GM06990 (cell line): Measurements from ENCODE around the gene PPP1R12B.
"Not testable (repeated sequence)": the region's sequence is repeated elsewhere in the genome, so short reads cannot be mapped to it uniquely, and the experiment has no call there.

Source experiments
- DNase-seq: peaks from one replicate; pipeline ENCODE4 v3.0.0-alpha.2; 2011; ENCODE audit not compliant: insufficient read length; ENCODE audit errors: extremely low read depth
- H3K27me3 ChIP-seq: replicated peaks from 2 replicates; pipeline ENCODE4 v1.6.0; 2011; ENCODE audit warnings: low read length; ENCODE audit not compliant: control insufficient read depth, insufficient read depth
- H3K36me3 ChIP-seq: 2 replicates; pipeline ENCODE4 v1.5.1; 2011; ENCODE audit warnings: low read length; ENCODE audit not compliant: control insufficient read depth, insufficient read depth
- H3K4me3 ChIP-seq: replicated peaks from 2 replicates; pipeline ENCODE4 v1.5.1; 2011; ENCODE audit warnings: low read depth, mild to moderate bottlenecking, control low read depth, low read length
- TF ChIP-seq, protein P1 (sequence below): IDR thresholded peaks from 2 replicates; pipeline ENCODE4 v1.5.1; 2011; ENCODE audit warnings: low read length, control low read depth, mild to moderate bottlenecking, inconsistent platforms; ENCODE audit not compliant: insufficient read depth, poor library complexity, severe bottlenecking

PPP1R12B gene

DNA sequence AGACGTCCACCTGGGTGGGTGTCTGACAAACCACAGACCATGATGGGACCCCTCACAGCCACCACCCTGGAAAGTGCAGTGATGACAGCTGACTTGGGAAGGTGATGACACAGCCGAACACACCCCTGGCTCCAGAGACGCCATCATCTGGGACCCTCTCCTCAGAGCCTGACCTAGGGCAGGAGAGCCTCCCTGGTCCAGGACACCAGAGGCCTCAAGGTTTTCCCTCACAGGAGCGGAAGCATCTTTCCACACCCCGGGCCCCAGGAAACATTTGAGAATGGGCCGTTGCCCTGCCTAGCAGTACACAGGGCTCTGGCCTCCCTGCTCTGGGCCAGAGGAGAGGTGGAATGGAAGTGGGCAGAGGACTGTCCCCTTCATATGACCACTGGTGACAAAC is 282.0 kb downstream of the PPP1R12B start:
- no peak for DNase-seq
- no peak overlapping the region for H3K4me3 ChIP-seq
- H3K36me3 ChIP-seq = no peaks in the 10 kb centered on the region
- TF ChIP-seq, protein P1, sequence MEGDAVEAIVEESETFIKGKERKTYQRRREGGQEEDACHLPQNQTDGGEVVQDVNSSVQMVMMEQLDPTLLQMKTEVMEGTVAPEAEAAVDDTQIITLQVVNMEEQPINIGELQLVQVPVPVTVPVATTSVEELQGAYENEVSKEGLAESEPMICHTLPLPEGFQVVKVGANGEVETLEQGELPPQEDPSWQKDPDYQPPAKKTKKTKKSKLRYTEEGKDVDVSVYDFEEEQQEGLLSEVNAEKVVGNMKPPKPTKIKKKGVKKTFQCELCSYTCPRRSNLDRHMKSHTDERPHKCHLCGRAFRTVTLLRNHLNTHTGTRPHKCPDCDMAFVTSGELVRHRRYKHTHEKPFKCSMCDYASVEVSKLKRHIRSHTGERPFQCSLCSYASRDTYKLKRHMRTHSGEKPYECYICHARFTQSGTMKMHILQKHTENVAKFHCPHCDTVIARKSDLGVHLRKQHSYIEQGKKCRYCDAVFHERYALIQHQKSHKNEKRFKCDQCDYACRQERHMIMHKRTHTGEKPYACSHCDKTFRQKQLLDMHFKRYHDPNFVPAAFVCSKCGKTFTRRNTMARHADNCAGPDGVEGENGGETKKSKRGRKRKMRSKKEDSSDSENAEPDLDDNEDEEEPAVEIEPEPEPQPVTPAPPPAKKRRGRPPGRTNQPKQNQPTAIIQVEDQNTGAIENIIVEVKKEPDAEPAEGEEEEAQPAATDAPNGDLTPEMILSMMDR = no peak
- H3K27me3 ChIP-seq = peaks cover 2% of the 10 kb centered on the region; the same call in 1 of the 2 replicates

DNA sequence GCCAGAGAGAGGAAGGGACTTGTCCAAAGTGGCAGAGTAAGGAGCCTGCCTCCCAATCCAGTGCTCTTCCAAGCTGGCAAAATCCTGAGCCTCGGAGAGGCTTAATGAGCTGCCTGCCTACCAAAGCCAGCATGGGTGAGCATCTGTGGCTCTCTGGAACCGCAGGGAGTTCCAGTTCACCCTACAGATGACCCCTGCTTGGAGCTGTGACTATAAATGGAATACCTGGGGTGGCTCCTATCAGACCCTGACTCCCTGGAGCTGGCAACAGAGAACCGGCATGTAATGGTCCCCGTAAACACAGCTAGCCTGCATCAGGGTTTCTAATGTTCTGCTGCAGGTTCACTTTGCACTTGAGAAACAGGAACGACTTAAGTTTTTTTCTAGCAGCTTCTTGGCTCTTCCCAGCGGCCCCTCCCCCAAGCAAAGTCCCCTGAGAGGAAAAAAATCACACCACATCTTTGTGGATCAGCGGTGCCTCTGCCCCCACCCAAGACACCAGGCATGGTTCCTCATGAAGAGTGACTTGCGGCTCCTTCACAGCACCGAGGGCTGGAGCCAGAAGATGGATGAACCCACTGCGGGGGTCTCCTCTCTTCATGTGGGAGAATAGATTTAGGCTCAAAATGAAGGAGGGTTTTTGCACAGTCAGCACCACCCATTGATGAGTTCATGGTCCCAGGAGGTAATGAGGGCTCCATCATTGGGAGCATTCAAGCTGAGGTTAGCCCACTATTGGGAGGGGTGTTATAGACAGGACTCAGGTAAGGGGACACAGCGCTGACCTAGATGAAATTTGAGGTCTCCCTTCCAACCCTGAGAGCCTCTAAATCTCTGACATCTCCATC is 282.8 kb downstream of the PPP1R12B start:
- no peak for DNase-seq
- no peak overlapping the region for H3K4me3 ChIP-seq
- no peaks in the 10 kb centered on the region for H3K36me3 ChIP-seq
- TF ChIP-seq, protein P1 = no peak
- H3K27me3 ChIP-seq = peaks cover 2% of the 10 kb centered on the region; the same call in 1 of the 2 replicates

DNA sequence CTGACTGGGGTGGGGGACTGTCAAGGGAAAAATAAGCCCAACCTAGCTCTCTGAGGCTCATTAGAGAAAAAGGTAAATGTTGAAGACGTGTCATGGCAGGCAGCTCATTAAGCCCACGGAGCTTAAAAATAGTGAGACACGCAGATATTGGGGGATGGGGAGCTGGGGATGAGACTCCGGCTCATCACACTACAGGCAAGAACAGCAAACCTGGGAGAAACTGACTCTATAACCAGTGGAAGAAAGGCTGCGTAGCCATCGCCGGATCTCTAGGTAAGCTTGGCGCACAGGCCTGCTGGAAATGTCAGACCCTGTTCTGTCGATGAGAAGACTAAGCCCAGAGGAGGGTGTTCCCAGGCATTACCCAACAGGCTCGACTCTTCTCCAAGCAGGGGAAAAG is 283.7 kb downstream of the PPP1R12B start:
- no peak for DNase-seq
- no peak overlapping the region for H3K4me3 ChIP-seq
- peaks cover 2% of the 10 kb centered on the region; the same call in 1 of the 2 replicates for H3K27me3 ChIP-seq
- H3K36me3 ChIP-seq = no peaks in the 10 kb centered on the region
- TF ChIP-seq, protein P1 = no peak

DNA sequence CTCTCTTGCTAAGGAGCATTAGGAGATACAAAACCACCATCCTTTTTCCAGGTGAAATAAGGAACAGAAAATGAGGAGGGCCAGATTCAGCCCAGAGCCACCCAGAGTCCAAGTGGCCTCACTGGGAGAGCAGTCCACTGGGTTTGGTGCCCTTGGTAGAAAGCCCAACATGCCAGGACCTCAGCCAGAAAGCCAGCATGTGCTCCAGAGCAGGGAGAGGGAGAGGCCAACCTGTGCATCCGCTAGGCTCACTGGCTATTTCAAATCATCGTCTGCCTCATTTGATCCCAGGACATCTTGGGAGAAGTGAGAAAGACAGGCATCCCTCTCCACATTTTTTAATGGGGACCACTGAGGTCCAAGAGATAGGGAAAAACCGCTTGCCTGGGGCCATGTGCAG is 287.7 kb downstream of the PPP1R12B start:
- not testable (repeated sequence) for H3K4me3 ChIP-seq, H3K36me3 ChIP-seq, H3K27me3 ChIP-seq, DNase-seq

DNA sequence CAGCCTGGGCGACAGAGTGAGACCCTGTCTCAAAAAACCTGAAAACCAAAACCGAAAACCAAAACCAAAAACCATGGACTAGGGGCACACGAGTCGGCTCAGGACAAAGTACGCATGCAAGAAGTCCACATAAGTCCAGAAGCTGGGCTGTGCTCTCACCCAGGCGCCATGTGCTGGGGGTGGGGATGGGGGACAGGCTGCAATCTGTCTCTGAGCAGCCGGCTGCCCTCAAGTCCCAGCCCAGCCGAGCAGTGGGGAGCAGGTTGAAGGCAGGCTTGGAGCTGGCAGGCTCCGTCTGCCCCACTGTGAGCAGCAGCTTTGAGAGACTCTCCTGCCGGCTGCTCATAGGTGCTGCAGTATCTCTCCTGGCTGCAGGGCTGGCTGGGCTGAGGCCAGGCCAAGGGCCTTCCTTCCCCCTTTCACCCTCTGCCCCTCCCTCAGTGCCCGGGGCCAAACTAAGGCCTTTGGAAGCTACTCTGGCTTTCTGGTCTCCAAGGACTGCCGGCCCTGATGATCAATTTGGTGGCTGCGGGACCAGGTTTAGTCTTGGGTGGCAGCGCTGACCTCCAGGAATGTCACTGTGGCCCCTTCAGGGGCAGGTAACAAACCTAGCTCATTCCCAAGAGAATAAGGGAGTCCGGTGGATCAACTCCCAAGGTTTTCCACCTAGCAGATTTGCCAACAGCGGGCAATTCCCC is 289.0 kb downstream of the PPP1R12B start:
- not testable (repeated sequence) for H3K27me3 ChIP-seq, H3K36me3 ChIP-seq, DNase-seq, H3K4me3 ChIP-seq

DNA sequence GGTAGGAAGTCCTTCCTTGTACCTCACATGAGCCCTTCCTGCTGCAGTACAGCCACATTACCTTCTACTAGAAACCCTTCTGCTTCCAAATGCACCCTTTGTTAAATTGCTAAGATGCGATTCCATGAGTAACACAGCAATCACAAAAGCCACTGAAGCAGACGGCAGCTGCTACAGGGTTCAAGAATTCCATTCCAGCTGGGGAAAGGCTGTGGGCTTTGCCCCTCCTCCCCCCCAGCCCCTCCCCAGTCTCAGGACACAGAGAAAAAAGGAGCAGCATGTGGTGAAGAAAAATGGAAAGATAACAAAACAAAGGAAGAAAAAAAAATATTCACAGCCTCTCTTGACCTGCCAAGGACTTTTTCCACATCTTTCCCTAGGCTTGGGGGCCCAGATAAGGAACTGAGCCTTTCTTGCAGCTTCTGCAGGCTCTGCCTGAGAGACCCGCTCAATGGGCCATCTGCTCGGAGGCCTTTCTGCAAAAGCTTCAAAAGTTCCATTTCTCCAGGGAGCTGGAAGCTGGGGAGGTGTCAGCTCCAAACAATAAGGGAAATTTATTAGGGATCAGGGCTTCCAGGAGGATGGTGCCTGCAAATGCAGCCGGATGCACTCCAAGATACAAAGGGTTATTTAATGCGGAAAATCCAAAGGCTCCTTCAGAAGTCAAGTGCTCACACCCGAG is 289.7 kb downstream of the PPP1R12B start:
- Histone ChIP-seq H3K4me3 (no peak overlapping the region), H3K36me3 (no peaks in the 10 kb centered on the region), H3K27me3 (no peaks in the 10 kb centered on the region)
- DNase-seq = no peak
- TF ChIP-seq, protein P1 = no peak

DNA sequence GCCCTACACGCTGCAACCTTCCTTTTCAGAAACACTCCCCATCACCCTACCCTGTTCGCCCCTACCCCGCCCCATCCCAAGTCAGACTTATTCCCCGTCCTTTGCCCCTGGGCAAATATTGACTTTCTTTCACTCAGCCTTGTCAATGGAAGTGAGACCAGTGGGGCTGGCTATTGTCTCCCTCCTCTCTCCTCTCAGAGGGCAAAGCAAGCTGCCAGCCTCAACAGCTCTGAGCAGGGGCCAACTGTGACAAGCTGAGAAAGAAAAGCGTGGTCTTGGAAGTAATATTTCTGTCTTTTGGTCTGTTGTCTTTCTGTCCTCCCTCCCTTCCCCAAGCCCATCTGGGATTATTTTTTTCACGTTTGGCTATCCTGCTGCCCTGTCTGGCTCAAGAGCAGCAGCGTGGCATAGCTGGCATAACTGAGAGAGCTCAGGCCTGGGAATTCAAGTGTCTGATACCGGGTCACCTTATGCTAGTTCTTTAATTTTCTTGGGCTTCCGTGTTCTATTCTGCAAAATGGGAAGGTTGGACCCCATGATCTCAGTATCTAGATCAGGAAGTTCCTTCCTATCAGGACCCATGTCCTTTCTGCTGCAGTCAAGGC is 290.3 kb downstream of the PPP1R12B start:
- H3K36me3 ChIP-seq, DNase-seq, H3K27me3 ChIP-seq, H3K4me3 ChIP-seq: not testable (repeated sequence)
